HUES48 (cell line): Measurements from ENCODE around the gene ICAM4.

Experiments
- H3K27ac ChIP-seq: one replicate; pipeline ENCODE4 v1.7.0; 2013; ENCODE audit warnings: low read depth, low read length, inconsistent platforms
- H3K27me3 ChIP-seq: 2 replicates; pipeline ENCODE4 v1.6.1; 2013; ENCODE audit warnings: mild to moderate bottlenecking, low read length; ENCODE audit not compliant: control insufficient read depth, insufficient read depth
- H3K36me3 ChIP-seq: 2 replicates; pipeline ENCODE4 v1.6.1; 2013; ENCODE audit warnings: low read length; ENCODE audit not compliant: control insufficient read depth, insufficient read depth
- H3K4me1 ChIP-seq: 2 replicates; pipeline ENCODE4 v1.6.1; 2013; ENCODE audit warnings: mild to moderate bottlenecking, low read length; ENCODE audit not compliant: control insufficient read depth, insufficient read depth
- H3K4me3 ChIP-seq: 2 replicates; pipeline ENCODE4 v1.5.1; 2013; ENCODE audit warnings: mild to moderate bottlenecking, low read depth, low read length
- H3K9ac ChIP-seq: 2 replicates; pipeline ENCODE4 v1.6.1; 2013; ENCODE audit warnings: mild to moderate bottlenecking, low read depth, low read length, moderate library complexity
- H3K9me3 ChIP-seq: 2 replicates; pipeline ENCODE4 v1.6.1; 2013; ENCODE audit warnings: low read length; ENCODE audit not compliant: control insufficient read depth, insufficient read depth

ICAM4 gene

GRCh38 chr19:10291554-10292205, 4.9 kb downstream of the ICAM4 start:
- H3K27ac ChIP-seq: no peak overlapping the region
- H3K4me3 ChIP-seq: peak overlapping the region; percentile 61
- H3K27me3 ChIP-seq: peaks cover 99% of the 10 kb centered on the region
- no peaks in the 10 kb centered on the region for H3K9me3 ChIP-seq
- no peaks in the 10 kb centered on the region for H3K36me3 ChIP-seq
- peaks cover 21% of the 10 kb centered on the region; the same call in 1 of the 2 replicates for H3K4me1 ChIP-seq
- no peak overlapping the region for H3K9ac ChIP-seq

GRCh38 chr19:10292206-10292788, 5.5 kb downstream of the ICAM4 start:
- Histone ChIP-seq H3K4me3 (peak overlapping the region; percentile 61), H3K27ac (no peak overlapping the region), H3K36me3 (no peaks in the 10 kb centered on the region), H3K9ac (no peak overlapping the region), H3K4me1 (peaks cover 21% of the 10 kb centered on the region; the same call in 1 of the 2 replicates), H3K9me3 (no peaks in the 10 kb centered on the region), H3K27me3 (peaks cover 100% of the 10 kb centered on the region)

GRCh38 chr19:10292789-10293636, 6.3 kb downstream of the ICAM4 start:
- H3K4me1 ChIP-seq: peaks cover 21% of the 10 kb centered on the region; the same call in 1 of the 2 replicates

GRCh38 chr19:10293637-10294367, 7.0 kb downstream of the ICAM4 start:
- no peak overlapping the region for H3K9ac ChIP-seq
- H3K4me3 ChIP-seq: no peak overlapping the region
- no peak overlapping the region for H3K27ac ChIP-seq
- no peaks in the 10 kb centered on the region for H3K9me3 ChIP-seq
- peaks cover 21% of the 10 kb centered on the region; the same call in 1 of the 2 replicates for H3K4me1 ChIP-seq
- H3K27me3 ChIP-seq: peaks cover 86% of the 10 kb centered on the region
- H3K36me3 ChIP-seq: no peaks in the 10 kb centered on the region

More at GRCh38 chr19:10292789-10293636, 6.3 kb downstream of the ICAM4 start:
- H3K4me3 ChIP-seq: peak overlapping the region; percentile 61
- no peaks in the 10 kb centered on the region for H3K36me3 ChIP-seq
- peaks cover 94% of the 10 kb centered on the region for H3K27me3 ChIP-seq
- no peaks in the 10 kb centered on the region for H3K9me3 ChIP-seq
- no peak overlapping the region for H3K27ac ChIP-seq
- no peak overlapping the region for H3K9ac ChIP-seq

- Histone ChIP-seq H3K4me1 (peaks cover 21% of the 10 kb centered on the region; the same call in 1 of the 2 replicates), H3K9ac (no peak overlapping the region), H3K36me3 (no peaks in the 10 kb centered on the region), H3K27ac (no peak overlapping the region), H3K4me3 (no peak overlapping the region), H3K9me3 (no peaks in the 10 kb centered on the region), H3K27me3 (peaks cover 81% of the 10 kb centered on the region)
Observed at GRCh38 chr19:10294368-10294697, 7.6 kb downstream of the ICAM4 start.

- H3K4me3 ChIP-seq: peak overlapping the region; percentile 39
- no peak overlapping the region for H3K9ac ChIP-seq
- peaks cover 70% of the 10 kb centered on the region for H3K27me3 ChIP-seq
- no peak overlapping the region for H3K27ac ChIP-seq
- peaks cover 18% of the 10 kb centered on the region; the same call in 1 of the 2 replicates for H3K4me1 ChIP-seq
- H3K36me3 ChIP-seq: no peaks in the 10 kb centered on the region
- no peaks in the 10 kb centered on the region for H3K9me3 ChIP-seq
Observed at GRCh38 chr19:10295305-10295846, 8.6 kb downstream of the ICAM4 start.

- H3K4me3 ChIP-seq: peak overlapping the region; percentile 39
- no peaks in the 10 kb centered on the region for H3K9me3 ChIP-seq
- no peak overlapping the region for H3K27ac ChIP-seq
- no peak overlapping the region for H3K9ac ChIP-seq
- H3K36me3 ChIP-seq: no peaks in the 10 kb centered on the region
- H3K4me1 ChIP-seq: peaks cover 12% of the 10 kb centered on the region; the same call in 1 of the 2 replicates
- peaks cover 64% of the 10 kb centered on the region for H3K27me3 ChIP-seq
Observed at GRCh38 chr19:10295847-10296591, 9.3 kb downstream of the ICAM4 start.

- H3K9ac ChIP-seq: no peak overlapping the region
Observed at GRCh38 chr19:10299545-10300458, 13.0 kb downstream of the ICAM4 start.

GRCh38 chr19:10305139-10305806, 18.5 kb downstream of the ICAM4 start:
- H3K36me3 ChIP-seq: peaks cover 5% of the 10 kb centered on the region; the same call in 1 of the 2 replicates
- no peaks in the 10 kb centered on the region for H3K27me3 ChIP-seq
- H3K4me3 ChIP-seq: no peak overlapping the region

More at GRCh38 chr19:10299545-10300458, 13.0 kb downstream of the ICAM4 start:
- Histone ChIP-seq H3K9me3 (no peaks in the 10 kb centered on the region), H3K4me1 (0 out of 2 replicates have a peak, but pooled peaks cover 3% of the 10 kb centered on the region), H3K36me3 (no peaks in the 10 kb centered on the region; the same call in 1 of the 2 replicates), H3K27me3 (peaks cover 26% of the 10 kb centered on the region), H3K4me3 (no peak overlapping the region), H3K27ac (no peak overlapping the region)

More at GRCh38 chr19:10305139-10305806, 18.5 kb downstream of the ICAM4 start:
- Histone ChIP-seq H3K9ac (no peak overlapping the region), H3K9me3 (no peaks in the 10 kb centered on the region), H3K27ac (no peak overlapping the region), H3K4me1 (no peaks in the 10 kb centered on the region)
